Dendritic cell treated with granulocyte-macrophage colony-stimulating factor and Interleukin-4, amounts not matched to agents 40 ng/mL and 50 ng/mL, for 4 days (primary cell): ENCODE results near the gene PTPRB.

ENCODE experiments used
- H3K27ac Mint-ChIP-seq: one replicate; pipeline ENCODE4 v1.8.0; 2022; ENCODE audit warnings: mild to moderate bottlenecking, mixed read lengths
- H3K27me3 Mint-ChIP-seq: one replicate; pipeline ENCODE4 v1.8.0; 2022; ENCODE audit warnings: mild to moderate bottlenecking, mixed read lengths
- H3K36me3 Mint-ChIP-seq: one replicate; pipeline ENCODE4 v1.8.0; 2022; ENCODE audit warnings: low read depth, mixed read lengths
- H3K4me1 Mint-ChIP-seq: one replicate; pipeline ENCODE4 v1.8.0; 2022; ENCODE audit warnings: low read depth, mixed read lengths
- H3K4me3 Mint-ChIP-seq: one replicate; pipeline ENCODE4 v1.8.0; 2022; ENCODE audit warnings: mild to moderate bottlenecking, moderate library complexity, mixed read lengths
- H3K9me3 Mint-ChIP-seq: one replicate; pipeline ENCODE4 v1.8.0; 2022; ENCODE audit warnings: mixed read lengths
- intact Hi-C: fragments of 100-400 bp; cut with micrococcal nuclease; formaldehyde crosslinking; loops from one replicate; pipeline ENCODE4 v1.15.0; 2022

PTPRB gene

GRCh38 chr12:70467476-70467875 is 169.8 kb downstream of the PTPRB start:
- Mint-ChIP-seq H3K9me3 (peaks cover 48% of the 10 kb centered on the region), H3K4me1 (peaks cover 11% of the 10 kb centered on the region), H3K27me3 (no peaks in the 10 kb centered on the region), H3K4me3 (no peak overlapping the region), H3K36me3 (no peaks in the 10 kb centered on the region), H3K27ac (no peak overlapping the region)
- intact Hi-C loops = no loop called here

GRCh38 chr12:70466753-70467152 is 170.5 kb downstream of the PTPRB start:
- intact Hi-C loops = no loop called here
- H3K27ac Mint-ChIP-seq = no peak overlapping the region
- no peaks in the 10 kb centered on the region for H3K27me3 Mint-ChIP-seq
- H3K9me3 Mint-ChIP-seq = peaks cover 48% of the 10 kb centered on the region
- H3K4me1 Mint-ChIP-seq = peaks cover 11% of the 10 kb centered on the region
- no peak overlapping the region for H3K4me3 Mint-ChIP-seq
- H3K36me3 Mint-ChIP-seq = no peaks in the 10 kb centered on the region
